Loucy (cell line): ENCODE measurements around the gene SCYL3.

Experiments
- EZH2phosphoT487 ChIP-seq: fragments of 200-600 bp; IDR thresholded peaks from 2 replicates; pipeline ENCODE4 v1.6.1; 2018; ENCODE audit warnings: antibody characterized with exemption, mild to moderate bottlenecking, moderate library complexity, borderline replicate concordance
- TF ChIP-seq, protein P1 (sequence below): fragments of 200-600 bp; sonication (generic); conservative IDR thresholded peaks from 2 replicates; pipeline ENCODE4 v1.5.1; 2014; ENCODE audit warnings: mild to moderate bottlenecking, antibody characterized with exemption, low read length

GRCh38 chr1:169914531-169914930 lies 20.8 kb upstream of the SCYL3 start:
- TF ChIP-seq, protein P1, sequence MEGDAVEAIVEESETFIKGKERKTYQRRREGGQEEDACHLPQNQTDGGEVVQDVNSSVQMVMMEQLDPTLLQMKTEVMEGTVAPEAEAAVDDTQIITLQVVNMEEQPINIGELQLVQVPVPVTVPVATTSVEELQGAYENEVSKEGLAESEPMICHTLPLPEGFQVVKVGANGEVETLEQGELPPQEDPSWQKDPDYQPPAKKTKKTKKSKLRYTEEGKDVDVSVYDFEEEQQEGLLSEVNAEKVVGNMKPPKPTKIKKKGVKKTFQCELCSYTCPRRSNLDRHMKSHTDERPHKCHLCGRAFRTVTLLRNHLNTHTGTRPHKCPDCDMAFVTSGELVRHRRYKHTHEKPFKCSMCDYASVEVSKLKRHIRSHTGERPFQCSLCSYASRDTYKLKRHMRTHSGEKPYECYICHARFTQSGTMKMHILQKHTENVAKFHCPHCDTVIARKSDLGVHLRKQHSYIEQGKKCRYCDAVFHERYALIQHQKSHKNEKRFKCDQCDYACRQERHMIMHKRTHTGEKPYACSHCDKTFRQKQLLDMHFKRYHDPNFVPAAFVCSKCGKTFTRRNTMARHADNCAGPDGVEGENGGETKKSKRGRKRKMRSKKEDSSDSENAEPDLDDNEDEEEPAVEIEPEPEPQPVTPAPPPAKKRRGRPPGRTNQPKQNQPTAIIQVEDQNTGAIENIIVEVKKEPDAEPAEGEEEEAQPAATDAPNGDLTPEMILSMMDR, result no peak
- no peak for TF ChIP-seq EZH2phosphoT487
